GM21526 (cell line): ENCODE measurements around the gene SMIM8.

Source experiments
- ATAC-seq: cut with Tn5 transposase; IDR thresholded peaks from one replicate; pipeline ENCODE4 v1.9.1; 2021; ENCODE audit warnings: moderate library complexity; ENCODE audit not compliant: unreplicated experiment, low FRiP score

The SMIM8 gene

DNA sequence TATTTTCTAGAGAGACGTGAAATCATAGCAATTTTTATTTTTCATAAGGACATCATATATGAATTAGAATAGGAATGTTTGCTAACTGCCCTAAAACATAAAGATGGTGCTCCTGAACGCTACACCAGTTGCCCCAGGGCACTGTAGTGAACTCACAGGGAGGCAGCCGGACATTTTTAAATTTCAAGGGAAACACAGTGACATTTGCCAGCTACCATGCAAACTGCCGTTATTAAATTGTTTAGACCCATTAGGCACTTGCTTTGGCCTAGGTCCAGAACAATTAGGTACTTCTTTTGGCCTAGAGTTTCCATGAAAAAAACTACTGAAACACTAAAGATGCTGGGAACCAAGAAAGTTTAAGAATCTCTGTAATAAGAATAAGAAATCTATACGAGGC lies 60.5 kb downstream of the SMIM8 start:
- ATAC-seq = no peak

DNA sequence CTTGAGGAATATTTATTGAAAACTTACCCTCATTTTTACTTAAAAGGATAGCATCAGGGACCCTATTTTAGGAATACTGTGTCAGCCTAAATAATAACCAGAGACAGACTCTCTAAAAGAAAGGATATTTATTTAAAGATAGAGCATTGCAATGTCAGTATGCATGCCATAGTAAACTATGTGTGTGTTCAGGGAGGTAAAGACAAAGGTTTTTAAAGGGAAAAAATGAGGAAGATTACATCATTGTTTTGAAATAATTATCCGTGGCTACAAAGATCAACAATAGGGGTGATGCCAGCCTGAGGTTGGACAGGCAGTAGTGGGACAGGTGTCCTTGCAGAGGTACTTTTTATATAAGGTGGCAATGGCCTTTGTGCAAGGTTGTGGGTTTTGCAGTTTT lies 61.6 kb downstream of the SMIM8 start:
- ATAC-seq = no peak

DNA sequence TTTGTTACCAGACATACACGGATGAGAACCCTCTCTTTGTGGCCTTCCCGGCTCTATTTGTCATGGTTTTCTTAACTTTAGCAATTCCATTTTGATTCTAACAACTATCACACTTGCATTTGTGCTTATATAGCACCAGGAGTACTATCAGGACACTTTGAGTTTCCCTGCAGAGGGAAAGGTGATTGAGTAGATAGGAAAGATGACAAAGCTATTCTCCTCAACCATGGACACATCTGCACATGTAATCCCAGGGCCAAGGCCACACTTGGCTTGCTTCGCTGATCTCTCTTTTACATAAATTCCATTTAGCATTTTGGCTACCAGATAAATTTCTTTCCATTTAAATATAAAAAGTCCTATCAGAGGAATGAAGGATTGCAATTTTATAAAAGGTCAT lies 62.1 kb downstream of the SMIM8 start:
- no peak for ATAC-seq

DNA sequence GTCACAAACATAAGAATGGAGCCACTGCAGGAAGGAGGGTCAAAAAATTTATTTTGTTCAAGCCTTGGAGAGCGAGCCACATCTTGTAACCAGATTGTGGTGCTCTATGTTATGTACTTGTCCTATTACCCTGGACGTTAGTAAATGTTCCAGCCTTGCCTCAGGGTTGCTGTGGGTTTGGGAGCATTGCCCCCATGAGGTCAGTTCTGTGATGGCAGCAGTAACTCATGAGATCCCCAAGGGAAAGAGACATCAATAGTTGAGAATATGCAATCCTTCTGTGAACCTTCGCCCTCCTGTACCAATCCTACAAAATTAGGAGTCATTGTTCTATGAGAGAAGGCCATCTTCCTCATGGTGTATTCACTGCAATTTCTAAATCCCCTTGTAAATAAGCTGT lies 68.9 kb downstream of the SMIM8 start:
- no peak for ATAC-seq
